Left forelimb (tissue), 1 donor: ENCODE data around the gene MOCOS.

Experiments used
- DNase-seq: peaks from one replicate; pipeline ENCODE4 v3.0.0-alpha.2; 2018; ENCODE audit warnings: low spot score

Gene MOCOS

GRCh38 chr18:36305375-36305774, 118.1 kb downstream of the MOCOS start:
- DNase-seq, result no peak

GRCh38 chr18:36307513-36307912, 120.2 kb downstream of the MOCOS start:
- DNase-seq, result no peak

- DNase-seq, result no peak
Measured at GRCh38 chr18:36308711-36309435, 121.6 kb downstream of the MOCOS start.

GRCh38 chr18:36309436-36310391, 122.4 kb downstream of the MOCOS start:
- no peak for DNase-seq

- DNase-seq, result no peak
Measured at GRCh38 chr18:36311026-36311570, 123.8 kb downstream of the MOCOS start.

- DNase-seq, result no peak
Measured at GRCh38 chr18:36312806-36313395, 125.6 kb downstream of the MOCOS start.

GRCh38 chr18:36314098-36314497, 126.8 kb downstream of the MOCOS start:
- no peak for DNase-seq

GRCh38 chr18:36314754-36315153, 127.5 kb downstream of the MOCOS start:
- DNase-seq, result no peak

- DNase-seq, result no peak
Measured at GRCh38 chr18:36315736-36316135, 128.4 kb downstream of the MOCOS start.

GRCh38 chr18:36316246-36316645, 128.9 kb downstream of the MOCOS start:
- no peak for DNase-seq
